Keratinocyte (primary cell): ENCODE data around the gene SSH2. TPM values are rescaled to one million over a fixed set of nuclear protein-coding genes. Genes with fewer than 3 reads are reported as not detected.

ENCODE experiments used
- DNase-seq: peaks from one replicate; pipeline ENCODE4 v3.0.0-alpha.2; 2011; ENCODE audit warnings: low read depth, missing footprints, low spot score
- FAIRE-seq: peaks from 2 replicates; lab custom pipeline; 2011; peaks lifted over from hg19 to GRCh38; lab: Jason Lieb, UNC
- H2AFZ ChIP-seq: 2 replicates; pipeline ENCODE4 v1.6.0; 2012; ENCODE audit warnings: low read length, control low read depth, inconsistent platforms; ENCODE audit not compliant: control insufficient read depth
- H3K27ac ChIP-seq: 2 replicates; pipeline ENCODE4 v1.5.1; 2011; ENCODE audit warnings: low read length; ENCODE audit not compliant: control insufficient read depth, insufficient read depth
- H3K27me3 ChIP-seq: 3 replicates; pipeline ENCODE4 v1.6.0; 2011; ENCODE audit warnings: low read length; ENCODE audit not compliant: control insufficient read depth, insufficient read depth; ENCODE audit errors: extremely low read depth
- H3K36me3 ChIP-seq, 2 experiments: 2 replicates in 1 of 2; 3 replicates in 1 of 2; pipeline ENCODE4 v1.5.1; 2011; ENCODE audit warnings: low read length in 2 of 2, mild to moderate bottlenecking in 1 of 2; ENCODE audit not compliant: control insufficient read depth in 2 of 2, insufficient read depth in 2 of 2; ENCODE audit errors: extremely low read depth in 1 of 2
- H3K4me1 ChIP-seq: 3 replicates; pipeline ENCODE4 v1.5.1; 2011; ENCODE audit warnings: low read length; ENCODE audit not compliant: control insufficient read depth, insufficient read depth; ENCODE audit errors: extremely low read depth
- H3K4me2 ChIP-seq: 3 replicates; pipeline ENCODE4 v1.6.0; 2011; ENCODE audit warnings: low read depth, low read length; ENCODE audit not compliant: control insufficient read depth, insufficient read depth; ENCODE audit errors: extremely low read depth
- H3K4me3 ChIP-seq, 3 experiments: fragments of 200-600 bp in 1 of 3; sonication (generic) in 1 of 3; 2 replicates in 2 of 3; 3 replicates in 1 of 3; pipeline ENCODE4 v1.5.1; 2011 to 2016; ENCODE audit warnings: low read length in 3 of 3, mild to moderate bottlenecking in 3 of 3, control low read depth in 2 of 3, inconsistent platforms in 1 of 3, low read depth in 1 of 3, mixed read lengths in 1 of 3, mixed run types in 1 of 3, moderate library complexity in 1 of 3; ENCODE audit not compliant: control insufficient read depth in 2 of 3, insufficient read depth in 2 of 3; ENCODE audit errors: extremely low read depth in 1 of 3
- H3K79me2 ChIP-seq: 2 replicates; pipeline ENCODE4 v1.6.0; 2012; ENCODE audit warnings: low read length; ENCODE audit not compliant: control insufficient read depth, insufficient read depth
- H3K9ac ChIP-seq: 3 replicates; pipeline ENCODE4 v1.6.0; 2011; ENCODE audit warnings: low read length; ENCODE audit not compliant: control insufficient read depth, insufficient read depth; ENCODE audit errors: extremely low read depth
- H3K9me1 ChIP-seq: 3 replicates; pipeline ENCODE4 v1.6.0; 2011; ENCODE audit warnings: low read length; ENCODE audit not compliant: control insufficient read depth, insufficient read depth; ENCODE audit errors: extremely low read depth
- H3K9me3 ChIP-seq: 2 replicates; pipeline ENCODE4 v1.5.1; 2012; ENCODE audit warnings: low read depth, low read length; ENCODE audit not compliant: control insufficient read depth
- H4K20me1 ChIP-seq: 3 replicates; pipeline ENCODE4 v1.6.0; 2011; ENCODE audit warnings: low read length; ENCODE audit not compliant: control insufficient read depth, insufficient read depth; ENCODE audit errors: extremely low read depth
- EZH2 ChIP-seq: IDR thresholded peaks from one replicate; pipeline ENCODE4 v1.6.1; 2012; ENCODE audit warnings: inconsistent platforms, mild to moderate bottlenecking, low read length, moderate library complexity
- dilution Hi-C: fragments of 300-500 bp; cut with MboI; formaldehyde crosslinking; loops from one replicate; pipeline ENCODE4 v1.7.0; 2020; ENCODE audit warnings: low sequenced_read_pairs; ENCODE audit not compliant: extremely low pct_ligation_motif_present
- polyA plus RNA-seq, 5 experiments: library from polyadenylated mRNA; depleted of rRNA in 3 of 5; stranded (reverse) in 3 of 5; stranded (forward) in 1 of 5; unstranded in 1 of 5; fragments of >200 nt; gene quantifications; 1 replicate in 1 of 5; 2 replicates in 3 of 5; 3 replicates in 1 of 5; pipeline versions ENCODE4 v1.2.1 to v1.2.3, GENCODE V29; 2011 to 2012; ENCODE audit warnings: missing spikeins in 2 of 5, low read depth in 1 of 5, low replicate concordance in 1 of 5
- TF ChIP-seq, protein P1 (sequence below), 3 experiments: IDR thresholded peaks in 1 of 3; conservative IDR thresholded peaks in 1 of 3; optimal IDR thresholded peaks in 1 of 3; 2 replicates in 2 of 3; 3 replicates in 1 of 3; pipeline versions ENCODE3 to v1.5.1; 2011; ENCODE audit warnings: low read length in 3 of 3, mild to moderate bottlenecking in 3 of 3, moderate library complexity in 2 of 3, control low read depth in 1 of 3, inconsistent platforms in 1 of 3; ENCODE audit not compliant: insufficient read depth in 2 of 3; ENCODE audit errors: extremely low read depth in 1 of 3

SSH2 gene
- polyA plus RNA-seq, 1 donor (not counting 4 experiments of a cell fraction or from before 2014, with no cell fraction given) = 13.9 TPM

DNA sequence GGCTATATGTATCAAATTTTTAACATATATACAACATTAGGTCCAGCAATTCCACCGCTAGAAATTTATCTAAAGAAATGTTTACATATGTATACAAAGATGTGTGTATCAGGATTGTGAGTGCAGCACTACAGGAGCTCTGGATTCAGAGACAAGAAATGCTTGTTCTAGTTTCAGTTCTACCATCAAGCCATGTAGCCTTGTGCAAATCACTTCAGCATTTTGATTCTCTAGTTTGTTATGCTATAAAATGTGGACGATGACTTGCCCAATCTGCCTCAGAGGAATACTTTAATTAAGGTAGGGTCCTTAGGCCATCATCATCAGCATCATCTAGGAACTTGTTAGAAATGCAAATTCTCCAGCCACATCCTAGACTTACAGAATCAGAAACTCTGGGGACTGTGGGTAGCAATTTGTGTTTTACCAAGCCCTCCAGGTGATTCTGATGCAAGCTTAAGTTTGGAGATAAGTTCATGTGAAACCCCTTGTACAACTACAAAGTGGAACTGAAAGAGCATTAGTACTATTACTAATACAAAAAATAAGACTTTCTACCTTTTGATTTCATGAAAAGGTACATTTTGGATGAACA, 176.1 kb downstream of the SSH2 start:
- Histone ChIP-seq H3K27ac (no peak overlapping the region), H3K9me3 (no peaks in the 10 kb centered on the region), H3K4me2 (no peak overlapping the region), H2AFZ (no peak overlapping the region), H3K27me3 (no peaks in the 10 kb centered on the region), H3K9ac (no peak overlapping the region), H3K36me3 (peaks cover 0 to 2% of the 10 kb centered on the region in 2 experiments), H4K20me1 (no peaks in the 10 kb centered on the region), H3K4me1 (peaks cover 12% of the 10 kb centered on the region), H3K4me3 (no peak overlapping the region), H3K79me2 (no peaks in the 10 kb centered on the region), H3K9me1 (no peaks in the 10 kb centered on the region)
- no peak for TF ChIP-seq EZH2
- TF ChIP-seq, protein P1, sequence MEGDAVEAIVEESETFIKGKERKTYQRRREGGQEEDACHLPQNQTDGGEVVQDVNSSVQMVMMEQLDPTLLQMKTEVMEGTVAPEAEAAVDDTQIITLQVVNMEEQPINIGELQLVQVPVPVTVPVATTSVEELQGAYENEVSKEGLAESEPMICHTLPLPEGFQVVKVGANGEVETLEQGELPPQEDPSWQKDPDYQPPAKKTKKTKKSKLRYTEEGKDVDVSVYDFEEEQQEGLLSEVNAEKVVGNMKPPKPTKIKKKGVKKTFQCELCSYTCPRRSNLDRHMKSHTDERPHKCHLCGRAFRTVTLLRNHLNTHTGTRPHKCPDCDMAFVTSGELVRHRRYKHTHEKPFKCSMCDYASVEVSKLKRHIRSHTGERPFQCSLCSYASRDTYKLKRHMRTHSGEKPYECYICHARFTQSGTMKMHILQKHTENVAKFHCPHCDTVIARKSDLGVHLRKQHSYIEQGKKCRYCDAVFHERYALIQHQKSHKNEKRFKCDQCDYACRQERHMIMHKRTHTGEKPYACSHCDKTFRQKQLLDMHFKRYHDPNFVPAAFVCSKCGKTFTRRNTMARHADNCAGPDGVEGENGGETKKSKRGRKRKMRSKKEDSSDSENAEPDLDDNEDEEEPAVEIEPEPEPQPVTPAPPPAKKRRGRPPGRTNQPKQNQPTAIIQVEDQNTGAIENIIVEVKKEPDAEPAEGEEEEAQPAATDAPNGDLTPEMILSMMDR (optimal IDR thresholded peaks at IDR 0.05 in 1 of 3, IDR thresholded peaks at IDR 0.05 in 1 of 3, conservative IDR thresholded peaks at IDR 0.05 in 1 of 3; ENCODE audit: extremely low read depth in 1 of 3, insufficient read depth in 2 of 3, low read length in 3 of 3) = no peak
- dilution Hi-C loops = no loop called here
- no peak for DNase-seq
- FAIRE-seq = no peak

DNA sequence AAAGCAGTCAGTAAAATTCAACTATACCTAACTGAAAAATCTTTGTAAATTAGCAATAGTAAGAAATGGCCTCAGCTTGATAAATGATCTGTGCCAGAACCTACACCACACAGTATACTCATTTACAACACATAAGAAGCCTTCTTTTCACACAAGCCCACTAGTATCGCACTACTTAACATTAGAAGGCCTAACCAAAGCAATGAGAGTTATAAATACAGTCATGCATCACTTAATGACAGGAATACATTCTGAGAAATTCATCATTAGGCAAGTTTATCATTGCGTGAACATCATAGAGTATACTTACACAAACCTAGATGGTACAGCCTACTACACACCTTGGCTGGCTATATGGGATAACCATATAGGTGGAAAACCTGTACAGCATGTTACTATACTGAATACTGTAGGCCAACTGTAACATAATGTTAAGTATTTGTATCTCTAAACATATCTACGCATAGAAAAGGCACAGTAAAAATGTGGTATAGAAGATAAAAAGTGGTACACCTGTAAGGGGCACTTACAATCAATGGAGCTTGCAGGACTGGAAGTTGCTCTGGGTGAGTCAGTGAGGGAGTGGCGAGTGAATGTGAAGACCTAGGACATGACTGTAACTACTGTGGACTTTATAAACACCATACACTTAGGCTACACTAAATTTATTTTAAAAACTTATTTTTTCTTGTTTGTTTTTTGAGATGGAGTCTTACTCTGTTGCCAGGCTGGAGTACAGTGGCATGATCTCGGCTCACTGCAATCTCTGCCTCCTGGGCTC, 180.8 kb downstream of the SSH2 start:
- Histone ChIP-seq H3K9ac (no peak overlapping the region), H3K9me3 (no peaks in the 10 kb centered on the region), H4K20me1 (no peaks in the 10 kb centered on the region), H3K36me3 (no peaks in the 10 kb centered on the region), H3K9me1 (no peaks in the 10 kb centered on the region), H3K27ac (peak overlapping the region; percentile 34), H3K4me3 (no peak overlapping the region), H3K4me1 (peaks cover 25% of the 10 kb centered on the region), H3K79me2 (no peaks in the 10 kb centered on the region), H3K4me2 (no peak overlapping the region), H3K27me3 (no peaks in the 10 kb centered on the region), H2AFZ (no peak overlapping the region)
- FAIRE-seq = no peak
- DNase-seq = no peak
- dilution Hi-C loops = no loop called here
- TF ChIP-seq, protein P1 (optimal IDR thresholded peaks at IDR 0.05 in 1 of 3, IDR thresholded peaks at IDR 0.05 in 1 of 3, conservative IDR thresholded peaks at IDR 0.05 in 1 of 3; ENCODE audit: extremely low read depth in 1 of 3, insufficient read depth in 2 of 3, low read length in 3 of 3) = no peak
- TF ChIP-seq EZH2 = no peak
